SU-DHL-6 (cell line): ENCODE data around the gene ATP2A1.

Experiments
- H2AFZ ChIP-seq: fragments of 200-600 bp; sonication (generic); 2 replicates; pipeline ENCODE4 v1.6.1; 2014; ENCODE audit warnings: low read depth, mild to moderate bottlenecking, moderate library complexity, mixed read lengths, antibody characterized with exemption, low read length; ENCODE audit not compliant: severe bottlenecking
- H3F3A ChIP-seq: fragments of 200-600 bp; shearing (Covaris generic); 2 replicates; pipeline ENCODE4 v1.6.0; 2016; ENCODE audit warnings: antibody characterized with exemption, mild to moderate bottlenecking; ENCODE audit not compliant: insufficient read depth
- H3K27ac ChIP-seq: fragments of 200-600 bp; sonication (generic); 2 replicates; pipeline ENCODE4 v1.5.1; 2016; ENCODE audit warnings: low read depth, mild to moderate bottlenecking, low read length, moderate library complexity, mixed read lengths
- H3K27me3 ChIP-seq: fragments of 200-600 bp; sonication (generic), shearing (Covaris generic); 2 replicates; pipeline ENCODE4 v1.6.0; 2014; ENCODE audit warnings: mild to moderate bottlenecking, low read length
- H3K36me3 ChIP-seq: fragments of 200-600 bp; sonication (generic); 2 replicates; pipeline ENCODE4 v1.6.1; 2014; ENCODE audit warnings: mild to moderate bottlenecking, low read length, mixed read lengths
- H3K4me2 ChIP-seq: fragments of 300-600, 200-600 bp; shearing (Covaris generic), sonication (generic); 2 replicates; pipeline ENCODE4 v1.6.0; 2014; ENCODE audit warnings: low read length, low read depth, mild to moderate bottlenecking; ENCODE audit not compliant: poor library complexity, severe bottlenecking
- H3K4me3 ChIP-seq: fragments of 200-600 bp; sonication (generic); 2 replicates; pipeline ENCODE4 v1.5.1; 2014; ENCODE audit warnings: antibody characterized with exemption, low read length, mild to moderate bottlenecking, mixed read lengths; ENCODE audit not compliant: insufficient read depth, poor library complexity, severe bottlenecking
- H3K79me2 ChIP-seq: fragments of 200-600 bp; sonication (generic); 2 replicates; pipeline ENCODE4 v1.6.1; 2014; ENCODE audit warnings: mild to moderate bottlenecking, low read length, moderate library complexity; ENCODE audit not compliant: insufficient read depth
- H3K9ac ChIP-seq: fragments of 200-600 bp; sonication (generic); 2 replicates; pipeline ENCODE4 v1.7.0; 2014; ENCODE audit warnings: mild to moderate bottlenecking, low read length
- H3K9me2 ChIP-seq: fragments of 200-600 bp; sonication (generic); replicated peaks from 2 replicates; pipeline ENCODE4 v1.6.1; 2014; ENCODE audit warnings: low read length; ENCODE audit not compliant: insufficient read depth
- H3K9me3 ChIP-seq: fragments of 200-600 bp; sonication (generic); 2 replicates; pipeline ENCODE4 v1.6.1; 2014; ENCODE audit warnings: low read length, mixed read lengths; ENCODE audit not compliant: insufficient read depth
- H4K20me1 ChIP-seq: fragments of 200-600 bp; sonication (generic); 2 replicates; pipeline ENCODE4 v1.6.1; 2014; ENCODE audit warnings: low read depth, mild to moderate bottlenecking, antibody characterized with exemption, low read length, moderate library complexity, mixed read lengths
- CTCF ChIP-seq: fragments of 200-600 bp; sonication (generic); IDR thresholded peaks from one replicate; pipeline ENCODE4 v1.5.1; 2017; ENCODE audit warnings: antibody characterized with exemption, mild to moderate bottlenecking, low read length, moderate library complexity; ENCODE audit not compliant: insufficient read depth, poor library complexity, severe bottlenecking
- EZH2phosphoT487 ChIP-seq: fragments of 200-600 bp; sonication (generic), shearing (Covaris generic); conservative IDR thresholded peaks from 2 replicates; pipeline ENCODE4 v1.6.1; 2018; ENCODE audit warnings: mild to moderate bottlenecking, antibody characterized with exemption, low read length, moderate library complexity, mixed read lengths

Gene ATP2A1

GRCh38 chr16:28895609-28896008 is 17.3 kb downstream of the ATP2A1 start:
- H3K36me3 ChIP-seq = no peaks in the 10 kb centered on the region
- no peak overlapping the region for H3K4me3 ChIP-seq
- no peak overlapping the region for H3K4me2 ChIP-seq
- no peak for TF ChIP-seq CTCF
- no peak overlapping the region for H3K9ac ChIP-seq
- H3K9me2 ChIP-seq = no peaks in the 10 kb centered on the region
- no peaks in the 10 kb centered on the region for H4K20me1 ChIP-seq
- no peak overlapping the region for H2AFZ ChIP-seq
- no peaks in the 10 kb centered on the region for H3K9me3 ChIP-seq
- H3K27ac ChIP-seq = no peak overlapping the region
- H3K79me2 ChIP-seq = no peaks in the 10 kb centered on the region
- H3F3A ChIP-seq = no peaks in the 10 kb centered on the region
- H3K27me3 ChIP-seq = no peaks in the 10 kb centered on the region

- Histone ChIP-seq H3F3A (no peaks in the 10 kb centered on the region), H3K4me3 (no peak overlapping the region), H3K36me3 (no peaks in the 10 kb centered on the region), H3K27ac (no peak overlapping the region), H3K9me2 (no peaks in the 10 kb centered on the region), H3K9me3 (no peaks in the 10 kb centered on the region), H2AFZ (no peak overlapping the region), H3K79me2 (no peaks in the 10 kb centered on the region), H4K20me1 (no peaks in the 10 kb centered on the region), H3K9ac (no peak overlapping the region), H3K4me2 (no peak overlapping the region), H3K27me3 (no peaks in the 10 kb centered on the region)
- no peak for TF ChIP-seq CTCF
- TF ChIP-seq EZH2phosphoT487 = no peak
Observed at GRCh38 chr16:28897826-28898225, 19.5 kb downstream of the ATP2A1 start.

GRCh38 chr16:28898266-28898665 is 20.0 kb downstream of the ATP2A1 start:
- no peak overlapping the region for H3K27ac ChIP-seq
- no peaks in the 10 kb centered on the region for H3K9me2 ChIP-seq
- no peaks in the 10 kb centered on the region for H4K20me1 ChIP-seq
- no peaks in the 10 kb centered on the region for H3K27me3 ChIP-seq
- H3K9ac ChIP-seq = no peak overlapping the region
- no peak overlapping the region for H3K4me3 ChIP-seq
- TF ChIP-seq CTCF = no peak
- TF ChIP-seq EZH2phosphoT487 = no peak
- H3K79me2 ChIP-seq = no peaks in the 10 kb centered on the region
- H3K36me3 ChIP-seq = no peaks in the 10 kb centered on the region
- H2AFZ ChIP-seq = no peak overlapping the region
- no peak overlapping the region for H3K4me2 ChIP-seq
- H3K9me3 ChIP-seq = no peaks in the 10 kb centered on the region
- no peaks in the 10 kb centered on the region for H3F3A ChIP-seq

- no peak overlapping the region for H3K4me3 ChIP-seq
- H2AFZ ChIP-seq = no peak overlapping the region
- no peak overlapping the region for H3K9ac ChIP-seq
- no peaks in the 10 kb centered on the region for H4K20me1 ChIP-seq
- H3K9me2 ChIP-seq = no peaks in the 10 kb centered on the region
- TF ChIP-seq CTCF (no peak), EZH2phosphoT487 (no peak)
- H3K79me2 ChIP-seq = no peaks in the 10 kb centered on the region
- H3K9me3 ChIP-seq = no peaks in the 10 kb centered on the region
- H3K27ac ChIP-seq = no peak overlapping the region
- H3K36me3 ChIP-seq = no peaks in the 10 kb centered on the region
- H3F3A ChIP-seq = no peaks in the 10 kb centered on the region
- no peaks in the 10 kb centered on the region for H3K27me3 ChIP-seq
- H3K4me2 ChIP-seq = no peak overlapping the region
Observed at GRCh38 chr16:28898942-28899341, 20.7 kb downstream of the ATP2A1 start.
